Stimulated activated CD8-positive, alpha-beta memory T cell treated with anti-CD3 and anti-CD28 coated beads, Interleukin-2, amount 100 ng/mL, for 1 hour (primary cell): ENCODE data around the gene SIGLEC8.

Source experiments
- DNase-seq, 2 donors: peaks; one replicate each; pipeline ENCODE4 v3.0.0-alpha.2; 2020; ENCODE audit warnings: low read depth in 2 of 2

SIGLEC8 gene

DNA sequence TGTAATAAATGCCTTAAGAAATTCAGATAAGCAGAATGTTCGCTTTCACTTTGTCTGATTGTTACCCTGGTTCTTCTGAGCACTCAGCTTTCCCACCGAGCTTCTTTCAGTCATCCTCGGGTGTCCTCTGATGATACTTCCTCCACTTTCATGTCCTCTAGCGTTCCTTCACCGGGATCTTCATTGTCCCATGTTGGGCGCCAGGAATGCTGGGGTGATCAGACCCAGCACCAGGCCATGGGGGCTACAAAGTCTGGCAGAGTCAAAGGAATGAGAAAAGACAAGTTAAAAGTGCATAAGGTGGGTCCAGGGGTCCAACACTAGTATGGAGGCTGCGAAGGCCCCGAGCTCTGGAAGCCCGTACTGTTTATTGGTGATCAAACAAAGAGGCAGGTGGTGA, 56.1 kb downstream of the SIGLEC8 start:
- DNase-seq, result no peak
